22Rv1 (cell line): ENCODE data around the gene SVIL.

Experiments used
- H3K27ac ChIP-seq: fragments of 450-650 bp; 2 replicates; pipeline ENCODE4 v1.5.1; 2017
- ZFX ChIP-seq: fragments of 450-650 bp; IDR thresholded peaks from 2 replicates; pipeline ENCODE4 v1.6.1; 2017; ENCODE audit warnings: antibody characterized with exemption, borderline replicate concordance
- TF ChIP-seq, protein P1 (sequence below): fragments of 450-650 bp; IDR thresholded peaks from 2 replicates; pipeline ENCODE4 v1.5.1; 2017; ENCODE audit warnings: mild to moderate bottlenecking

SVIL gene

DNA sequence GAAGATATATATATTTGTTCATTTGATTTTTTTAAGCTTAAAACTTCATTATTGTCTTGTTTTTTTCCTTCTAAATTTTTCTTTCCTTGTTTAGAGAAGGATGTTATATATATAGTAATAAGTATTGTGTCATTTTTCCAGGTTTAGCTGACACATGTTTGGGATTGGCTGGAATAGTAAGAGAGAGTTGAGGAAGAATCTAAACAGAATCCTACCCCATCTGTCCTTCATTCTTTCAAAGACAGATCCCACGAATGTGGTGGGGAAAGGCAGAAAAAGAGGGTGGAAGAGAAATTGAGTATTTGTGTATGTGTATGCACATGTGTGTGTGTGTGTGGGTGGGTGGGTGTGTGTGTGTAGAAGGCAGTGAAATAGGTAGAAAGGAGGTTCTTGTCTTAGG is 132.4 kb downstream of the SVIL start:
- no peak overlapping the region for H3K27ac ChIP-seq
- TF ChIP-seq ZFX, result no peak
- TF ChIP-seq, protein P1, sequence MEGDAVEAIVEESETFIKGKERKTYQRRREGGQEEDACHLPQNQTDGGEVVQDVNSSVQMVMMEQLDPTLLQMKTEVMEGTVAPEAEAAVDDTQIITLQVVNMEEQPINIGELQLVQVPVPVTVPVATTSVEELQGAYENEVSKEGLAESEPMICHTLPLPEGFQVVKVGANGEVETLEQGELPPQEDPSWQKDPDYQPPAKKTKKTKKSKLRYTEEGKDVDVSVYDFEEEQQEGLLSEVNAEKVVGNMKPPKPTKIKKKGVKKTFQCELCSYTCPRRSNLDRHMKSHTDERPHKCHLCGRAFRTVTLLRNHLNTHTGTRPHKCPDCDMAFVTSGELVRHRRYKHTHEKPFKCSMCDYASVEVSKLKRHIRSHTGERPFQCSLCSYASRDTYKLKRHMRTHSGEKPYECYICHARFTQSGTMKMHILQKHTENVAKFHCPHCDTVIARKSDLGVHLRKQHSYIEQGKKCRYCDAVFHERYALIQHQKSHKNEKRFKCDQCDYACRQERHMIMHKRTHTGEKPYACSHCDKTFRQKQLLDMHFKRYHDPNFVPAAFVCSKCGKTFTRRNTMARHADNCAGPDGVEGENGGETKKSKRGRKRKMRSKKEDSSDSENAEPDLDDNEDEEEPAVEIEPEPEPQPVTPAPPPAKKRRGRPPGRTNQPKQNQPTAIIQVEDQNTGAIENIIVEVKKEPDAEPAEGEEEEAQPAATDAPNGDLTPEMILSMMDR, result no peak

DNA sequence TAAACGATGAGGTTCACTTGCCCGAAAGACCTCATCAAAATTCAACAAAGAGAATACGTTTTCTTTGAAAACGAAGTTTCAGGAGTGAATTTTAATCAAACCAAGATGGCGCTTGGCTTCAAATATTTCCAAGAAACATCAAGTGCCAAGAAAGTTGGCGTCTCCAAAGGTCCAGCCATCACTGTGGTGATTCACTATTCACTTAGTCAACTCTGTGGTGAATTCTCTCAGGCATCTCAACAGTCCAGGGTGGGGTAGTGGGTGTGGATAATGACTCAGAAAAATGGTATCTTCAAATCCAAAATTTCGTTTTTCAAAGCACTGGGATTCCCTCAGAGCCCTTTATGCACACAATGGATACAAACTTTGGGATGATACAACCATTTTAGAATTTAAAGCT is 133.1 kb downstream of the SVIL start:
- H3K27ac ChIP-seq, result no peak overlapping the region
- TF ChIP-seq ZFX, result no peak
- TF ChIP-seq, protein P1, result no peak

DNA sequence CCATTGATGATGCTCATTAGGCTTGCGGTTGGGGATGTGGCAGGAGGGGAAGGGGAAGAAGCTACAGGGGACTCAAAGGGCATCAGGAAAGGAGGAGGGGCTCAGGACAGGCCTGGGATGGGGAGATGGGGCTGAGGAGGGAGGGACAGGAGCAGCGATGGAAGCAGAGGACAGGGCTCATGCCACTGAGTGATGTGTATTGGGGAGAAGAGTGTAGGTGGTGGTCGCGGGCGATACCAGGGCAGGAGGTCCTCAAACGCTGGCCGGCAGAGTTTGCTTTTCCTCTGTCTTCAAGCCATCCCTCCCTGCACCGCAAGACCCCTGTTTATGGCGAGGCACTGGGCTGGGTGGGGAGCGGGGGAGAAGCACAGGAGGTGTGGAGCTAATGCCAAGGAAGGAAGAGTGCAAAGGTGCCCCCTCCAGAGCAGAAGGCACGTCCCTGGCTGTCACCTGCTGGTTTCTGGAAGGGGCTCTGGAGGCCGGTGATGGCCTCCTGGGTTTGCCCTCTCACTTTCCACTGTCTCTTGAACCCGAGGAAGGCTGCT is 134.7 kb downstream of the SVIL start:
- TF ChIP-seq, protein P1, result no peak
- TF ChIP-seq ZFX, result no peak
- H3K27ac ChIP-seq, result no peak overlapping the region

DNA sequence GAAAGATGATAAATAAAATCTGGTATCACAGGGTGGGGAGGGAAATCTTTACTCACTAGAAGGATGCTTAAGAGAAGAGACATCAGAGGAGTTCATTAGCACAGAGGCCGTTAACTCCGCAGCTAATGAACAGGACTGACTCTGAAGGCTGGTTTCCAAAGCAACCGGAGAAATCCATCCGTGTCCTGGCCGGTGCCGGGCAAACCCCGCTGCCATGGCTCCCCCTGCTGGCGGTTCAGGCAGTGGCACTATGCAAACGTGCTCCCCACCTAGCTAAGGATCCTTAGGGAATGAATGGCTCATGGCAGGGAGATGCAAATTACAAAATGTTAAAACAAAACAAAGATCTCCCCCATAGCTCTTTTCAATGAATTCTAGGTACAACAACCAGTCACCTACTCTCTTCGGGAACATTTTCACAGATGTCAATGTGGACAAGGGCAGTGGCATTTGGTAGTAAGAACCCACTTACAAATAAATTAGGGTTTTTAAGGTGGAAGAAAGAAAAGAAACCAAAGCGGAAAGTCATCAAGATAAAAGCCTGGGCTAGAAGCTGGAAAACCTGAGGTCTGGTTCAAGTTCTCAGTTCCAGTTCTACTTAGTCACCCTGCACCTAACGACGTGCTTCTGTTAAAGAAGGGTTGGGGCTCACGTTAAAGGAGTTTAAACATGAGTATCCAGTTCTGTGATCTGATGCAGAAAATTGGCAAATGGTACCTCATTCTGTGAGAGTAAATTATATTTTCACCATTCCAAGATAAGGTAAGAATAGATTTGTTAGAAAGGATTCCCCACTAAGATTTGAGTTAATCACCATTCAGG is 138.2 kb downstream of the SVIL start:
- TF ChIP-seq, protein P1, result peak; percentile 98
- TF ChIP-seq ZFX, result no peak
- H3K27ac ChIP-seq, result no peak overlapping the region

DNA sequence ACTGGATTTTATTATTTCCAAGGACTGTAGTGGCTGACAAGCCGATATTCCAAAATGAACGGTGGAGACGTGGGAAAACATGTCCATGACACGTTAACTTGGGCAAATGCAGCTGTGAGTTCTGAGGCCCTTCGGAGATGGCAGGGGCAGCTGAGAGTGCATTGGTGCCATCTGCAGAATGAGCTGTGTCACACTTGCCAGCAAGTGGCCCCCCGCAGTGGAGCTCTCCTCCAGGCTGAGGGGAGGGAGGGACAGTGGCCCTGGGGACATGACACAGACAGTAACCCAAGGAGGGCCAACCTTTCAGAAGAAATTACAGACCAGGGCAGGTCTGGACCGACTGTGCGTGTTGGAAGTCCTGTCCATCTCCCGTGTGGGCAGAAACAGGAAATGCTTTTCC is 139.4 kb downstream of the SVIL start:
- no peak overlapping the region for H3K27ac ChIP-seq
- TF ChIP-seq, protein P1, result no peak
- TF ChIP-seq ZFX, result no peak

DNA sequence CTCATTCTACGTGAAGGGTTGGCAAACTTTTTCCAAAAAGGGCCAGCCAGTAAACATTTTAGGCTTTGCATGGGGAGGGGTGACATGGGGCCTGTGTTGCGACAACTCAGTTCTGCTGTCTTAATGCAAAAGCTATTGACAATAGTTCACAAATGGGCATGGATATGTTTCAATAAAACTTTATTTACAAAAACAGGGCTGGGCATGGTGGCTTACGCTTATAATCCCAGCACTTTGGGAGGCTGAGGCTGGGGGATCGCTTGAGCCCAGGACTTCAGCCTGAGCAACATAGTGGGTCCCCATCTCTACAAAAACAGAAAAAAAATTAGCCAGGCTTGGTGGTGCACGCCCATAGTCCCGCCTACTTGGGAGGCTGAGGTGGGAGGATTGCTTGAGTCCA is 141.1 kb downstream of the SVIL start:
- H3K27ac ChIP-seq, result no peak overlapping the region
- TF ChIP-seq, protein P1, result no peak
- TF ChIP-seq ZFX, result no peak

DNA sequence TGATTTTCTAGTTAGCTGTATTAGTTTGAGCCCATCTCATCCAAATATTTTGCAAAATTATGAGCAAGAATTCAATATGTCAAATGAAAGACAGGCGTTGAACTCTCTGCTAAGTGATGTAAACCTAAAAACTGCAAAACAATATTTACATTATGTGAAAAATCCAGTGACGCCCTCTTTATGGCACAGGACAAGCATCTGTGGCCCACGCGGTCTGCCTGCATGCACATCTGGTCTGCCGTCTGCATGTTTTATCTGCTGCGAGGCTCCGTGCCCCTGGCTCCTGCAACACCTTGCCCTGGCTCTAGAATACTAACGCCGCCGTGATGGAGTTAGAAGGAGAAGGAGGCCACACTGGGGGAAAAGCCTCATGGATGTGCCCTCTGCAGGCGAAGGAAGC is 142.0 kb downstream of the SVIL start:
- TF ChIP-seq ZFX, result no peak
- TF ChIP-seq, protein P1, result no peak
- H3K27ac ChIP-seq, result no peak overlapping the region
